ENCODE data around the gene MBD1.

MBD1 gene

GRCh38 chr18:50298443-50299284 is 17.3 kb upstream of the MBD1 start:
- no peak; the same call in 1 of the 3 replicates for ATAC-seq

GRCh38 chr18:50297621-50298442 is 16.5 kb upstream of the MBD1 start:
- TF ChIP-seq PPARA (CRISPR knock-in tag; IDR thresholded peaks at IDR 0.05; ENCODE audit: borderline replicate concordance) = no peak
- 0 out of 2 replicates have a peak, but pooled peaks have one; percentile 8 for TF ChIP-seq TSHZ2 (CRISPR knock-in tag; IDR thresholded peaks at IDR 0.05)
- peak; percentile 97 for ATAC-seq

More at GRCh38 chr18:50298443-50299284, 17.3 kb upstream of the MBD1 start:
- TF ChIP-seq CREB5 (CRISPR knock-in tag; IDR thresholded peaks at IDR 0.05; ENCODE audit: low read depth) = no peak
- no peak for TF ChIP-seq CSRNP3 (CRISPR knock-in tag; IDR thresholded peaks at IDR 0.05)
- TF ChIP-seq OSR1 (CRISPR knock-in tag; IDR thresholded peaks at IDR 0.05) = no peak
- TF ChIP-seq CSDC2 (CRISPR knock-in tag; IDR thresholded peaks at IDR 0.05) = no peak
- no peak for TF ChIP-seq POU6F1 (CRISPR knock-in tag; IDR thresholded peaks at IDR 0.05; ENCODE audit: borderline replicate concordance, low read depth)
- no peak for TF ChIP-seq ZC3H10 (CRISPR knock-in tag; IDR thresholded peaks at IDR 0.05)
- no peak for TF ChIP-seq ESRRG (CRISPR knock-in tag; IDR thresholded peaks at IDR 0.05)
- TF ChIP-seq PATZ1 (CRISPR knock-in tag; IDR thresholded peaks at IDR 0.05; ENCODE audit: borderline replicate concordance) = no peak
- no peak for TF ChIP-seq ARNTL (CRISPR knock-in tag; IDR thresholded peaks at IDR 0.05; ENCODE audit: borderline replicate concordance, low read depth)
- TF ChIP-seq ZFP30 (CRISPR knock-in tag; IDR thresholded peaks at IDR 0.05) = no peak
- no peak for TF ChIP-seq TOX (CRISPR knock-in tag; IDR thresholded peaks at IDR 0.05; ENCODE audit: borderline replicate concordance)
- no peak for TF ChIP-seq BACH2 (CRISPR knock-in tag; IDR thresholded peaks at IDR 0.05; ENCODE audit: borderline replicate concordance)
- no peak for TF ChIP-seq SNAI2 (CRISPR knock-in tag; IDR thresholded peaks at IDR 0.05)
- TF ChIP-seq GLIS3 (CRISPR knock-in tag; IDR thresholded peaks at IDR 0.05) = no peak
- TF ChIP-seq ZNF8 (CRISPR knock-in tag; IDR thresholded peaks at IDR 0.05) = no peak
- no peak for TF ChIP-seq RARB (CRISPR knock-in tag; IDR thresholded peaks at IDR 0.05)
- TF ChIP-seq ZNF565 (CRISPR knock-in tag; conservative IDR thresholded peaks at IDR 0.05; ENCODE audit: low read depth) = no peak
- TF ChIP-seq TCF4 (CRISPR knock-in tag; IDR thresholded peaks at IDR 0.05; ENCODE audit: borderline replicate concordance) = no peak
- no peak for TF ChIP-seq ISL1 (CRISPR knock-in tag; IDR thresholded peaks at IDR 0.05)
- no peak for TF ChIP-seq ZNF70 (CRISPR knock-in tag; IDR thresholded peaks at IDR 0.05)

All from SK-N-SH treated with all-trans-retinoic acid at 6 μM for 48 hours (cell line).